Measurements from ENCODE around the gene LRP6. TPM values are rescaled to one million over a fixed set of nuclear protein-coding genes. Genes with fewer than 3 reads are reported as not detected.

The LRP6 gene
- total RNA-seq, 1 experiment from 2014 or later, result 72.8 TPM

DNA sequence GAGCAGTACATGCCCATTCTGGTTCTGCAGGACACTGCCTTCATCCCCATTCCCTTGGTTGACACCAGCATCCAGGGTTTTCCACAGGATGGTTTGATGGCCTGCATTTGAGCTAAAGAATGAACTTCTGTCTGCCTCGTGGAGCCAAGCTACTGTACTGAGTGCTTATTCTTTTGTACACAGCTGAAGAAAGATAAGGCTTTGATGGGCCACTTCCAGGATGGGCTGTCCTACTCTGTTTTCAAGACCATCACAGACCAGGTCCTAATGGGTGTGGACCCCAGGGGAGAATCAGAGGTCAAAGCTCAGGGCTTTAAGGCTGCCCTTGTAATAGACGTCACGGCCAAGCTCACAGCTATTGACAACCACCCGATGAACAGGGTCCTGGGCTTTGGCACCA lies 172.4 kb downstream of the LRP6 start:
- DNase-seq (ENCODE audit: low spot score) (no peak), ATAC-seq (no peak)
- Mint-ChIP-seq H3K4me3 (no peak overlapping the region), H3K27me3 (ENCODE audit: low read depth) (no peaks in the 10 kb centered on the region), H3K4me1 (peaks cover 3% of the 10 kb centered on the region; the same call in 1 of the 2 replicates), H3K9me3 (no peaks in the 10 kb centered on the region), H3K27ac (no peak overlapping the region), H3K36me3 (peaks cover 3% of the 10 kb centered on the region; the same call in 1 of the 2 replicates)
- TF ChIP-seq, protein P1, sequence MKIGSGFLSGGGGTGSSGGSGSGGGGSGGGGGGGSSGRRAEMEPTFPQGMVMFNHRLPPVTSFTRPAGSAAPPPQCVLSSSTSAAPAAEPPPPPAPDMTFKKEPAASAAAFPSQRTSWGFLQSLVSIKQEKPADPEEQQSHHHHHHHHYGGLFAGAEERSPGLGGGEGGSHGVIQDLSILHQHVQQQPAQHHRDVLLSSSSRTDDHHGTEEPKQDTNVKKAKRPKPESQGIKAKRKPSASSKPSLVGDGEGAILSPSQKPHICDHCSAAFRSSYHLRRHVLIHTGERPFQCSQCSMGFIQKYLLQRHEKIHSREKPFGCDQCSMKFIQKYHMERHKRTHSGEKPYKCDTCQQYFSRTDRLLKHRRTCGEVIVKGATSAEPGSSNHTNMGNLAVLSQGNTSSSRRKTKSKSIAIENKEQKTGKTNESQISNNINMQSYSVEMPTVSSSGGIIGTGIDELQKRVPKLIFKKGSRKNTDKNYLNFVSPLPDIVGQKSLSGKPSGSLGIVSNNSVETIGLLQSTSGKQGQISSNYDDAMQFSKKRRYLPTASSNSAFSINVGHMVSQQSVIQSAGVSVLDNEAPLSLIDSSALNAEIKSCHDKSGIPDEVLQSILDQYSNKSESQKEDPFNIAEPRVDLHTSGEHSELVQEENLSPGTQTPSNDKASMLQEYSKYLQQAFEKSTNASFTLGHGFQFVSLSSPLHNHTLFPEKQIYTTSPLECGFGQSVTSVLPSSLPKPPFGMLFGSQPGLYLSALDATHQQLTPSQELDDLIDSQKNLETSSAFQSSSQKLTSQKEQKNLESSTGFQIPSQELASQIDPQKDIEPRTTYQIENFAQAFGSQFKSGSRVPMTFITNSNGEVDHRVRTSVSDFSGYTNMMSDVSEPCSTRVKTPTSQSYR (CRISPR knock-in tag; IDR thresholded peaks at IDR 0.05), result no peak
- ChIA-PET POLR2A (interaction anchor here (0.7 kb wide), 1 partner anchor 234 kb away, joined by 9 read pairs; no protein-coding TSS in a partner anchor), CTCF (no interaction called here)

DNA sequence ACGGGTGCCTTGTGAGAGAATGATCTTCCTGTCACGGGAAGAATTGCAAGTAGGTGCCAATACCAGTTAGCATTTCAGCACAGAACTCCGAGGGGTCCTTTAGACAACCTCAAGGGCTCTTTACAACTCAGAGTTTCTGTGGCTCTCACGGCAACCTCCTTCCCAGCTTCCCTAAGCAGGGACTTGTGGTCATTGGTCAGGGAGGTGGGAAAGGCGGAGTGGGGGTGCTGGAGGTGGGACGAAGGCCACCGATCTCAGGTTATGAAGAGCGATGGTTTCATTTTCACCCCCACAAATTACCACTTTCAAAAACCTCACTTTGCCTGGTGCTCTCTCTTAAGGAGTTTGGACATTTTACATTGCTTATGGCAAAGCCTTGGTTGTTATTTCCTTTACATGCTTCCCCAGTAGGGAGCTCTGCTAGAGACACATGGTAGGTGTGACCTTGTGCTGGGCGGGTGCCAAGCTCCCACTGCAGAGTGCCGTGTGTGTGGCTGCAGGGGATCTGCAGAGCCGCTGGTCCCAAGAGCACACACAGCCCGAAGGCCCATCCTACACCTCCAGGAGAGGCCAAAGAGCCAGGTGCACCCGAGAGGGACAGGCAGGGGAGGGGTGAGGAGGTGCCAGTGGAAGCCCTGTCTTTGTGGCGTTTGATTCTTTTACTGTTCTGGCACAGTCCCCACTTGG lies 174.7 kb downstream of the LRP6 start:
- ChIA-PET POLR2A (no interaction called here), CTCF (interaction anchor here (2.3 kb wide), 1 partner anchor 10 kb away, joined by 5 read pairs; no protein-coding TSS in a partner anchor)
- Mint-ChIP-seq H3K27me3 (ENCODE audit: low read depth) (no peaks in the 10 kb centered on the region), H3K27ac (no peak overlapping the region), H3K4me3 (no peak overlapping the region), H3K4me1 (peaks cover 18% of the 10 kb centered on the region), H3K9me3 (no peaks in the 10 kb centered on the region), H3K36me3 (0 out of 2 replicates have a peak, but pooled peaks cover 3% of the 10 kb centered on the region)
- ATAC-seq, result peak; percentile 54
- DNase-seq (ENCODE audit: low spot score), result no peak
- no peak for TF ChIP-seq FOXJ3 (CRISPR knock-in tag; IDR thresholded peaks at IDR 0.05; ENCODE audit: borderline replicate concordance)
- no peak for TF ChIP-seq NFE2L1 (CRISPR knock-in tag; IDR thresholded peaks at IDR 0.05)
- TF ChIP-seq, protein P2, sequence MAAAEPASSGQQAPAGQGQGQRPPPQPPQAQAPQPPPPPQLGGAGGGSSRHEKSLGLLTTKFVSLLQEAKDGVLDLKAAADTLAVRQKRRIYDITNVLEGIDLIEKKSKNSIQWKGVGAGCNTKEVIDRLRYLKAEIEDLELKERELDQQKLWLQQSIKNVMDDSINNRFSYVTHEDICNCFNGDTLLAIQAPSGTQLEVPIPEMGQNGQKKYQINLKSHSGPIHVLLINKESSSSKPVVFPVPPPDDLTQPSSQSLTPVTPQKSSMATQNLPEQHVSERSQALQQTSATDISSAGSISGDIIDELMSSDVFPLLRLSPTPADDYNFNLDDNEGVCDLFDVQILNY (CRISPR knock-in tag; IDR thresholded peaks at IDR 0.05), result no peak
- TF ChIP-seq, protein P3, sequence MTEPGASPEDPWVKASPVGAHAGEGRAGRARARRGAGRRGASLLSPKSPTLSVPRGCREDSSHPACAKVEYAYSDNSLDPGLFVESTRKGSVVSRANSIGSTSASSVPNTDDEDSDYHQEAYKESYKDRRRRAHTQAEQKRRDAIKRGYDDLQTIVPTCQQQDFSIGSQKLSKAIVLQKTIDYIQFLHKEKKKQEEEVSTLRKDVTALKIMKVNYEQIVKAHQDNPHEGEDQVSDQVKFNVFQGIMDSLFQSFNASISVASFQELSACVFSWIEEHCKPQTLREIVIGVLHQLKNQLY (CRISPR knock-in tag; IDR thresholded peaks at IDR 0.05), result no peak
- TF ChIP-seq, protein P4, sequence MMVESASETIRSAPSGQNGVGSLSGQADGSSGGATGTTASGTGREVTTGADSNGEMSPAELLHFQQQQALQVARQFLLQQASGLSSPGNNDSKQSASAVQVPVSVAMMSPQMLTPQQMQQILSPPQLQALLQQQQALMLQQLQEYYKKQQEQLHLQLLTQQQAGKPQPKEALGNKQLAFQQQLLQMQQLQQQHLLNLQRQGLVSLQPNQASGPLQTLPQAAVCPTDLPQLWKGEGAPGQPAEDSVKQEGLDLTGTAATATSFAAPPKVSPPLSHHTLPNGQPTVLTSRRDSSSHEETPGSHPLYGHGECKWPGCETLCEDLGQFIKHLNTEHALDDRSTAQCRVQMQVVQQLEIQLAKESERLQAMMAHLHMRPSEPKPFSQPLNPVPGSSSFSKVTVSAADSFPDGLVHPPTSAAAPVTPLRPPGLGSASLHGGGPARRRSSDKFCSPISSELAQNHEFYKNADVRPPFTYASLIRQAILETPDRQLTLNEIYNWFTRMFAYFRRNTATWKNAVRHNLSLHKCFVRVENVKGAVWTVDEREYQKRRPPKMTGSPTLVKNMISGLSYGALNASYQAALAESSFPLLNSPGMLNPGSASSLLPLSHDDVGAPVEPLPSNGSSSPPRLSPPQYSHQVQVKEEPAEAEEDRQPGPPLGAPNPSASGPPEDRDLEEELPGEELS (CRISPR knock-in tag; IDR thresholded peaks at IDR 0.05), result no peak
- TF ChIP-seq, protein P5, sequence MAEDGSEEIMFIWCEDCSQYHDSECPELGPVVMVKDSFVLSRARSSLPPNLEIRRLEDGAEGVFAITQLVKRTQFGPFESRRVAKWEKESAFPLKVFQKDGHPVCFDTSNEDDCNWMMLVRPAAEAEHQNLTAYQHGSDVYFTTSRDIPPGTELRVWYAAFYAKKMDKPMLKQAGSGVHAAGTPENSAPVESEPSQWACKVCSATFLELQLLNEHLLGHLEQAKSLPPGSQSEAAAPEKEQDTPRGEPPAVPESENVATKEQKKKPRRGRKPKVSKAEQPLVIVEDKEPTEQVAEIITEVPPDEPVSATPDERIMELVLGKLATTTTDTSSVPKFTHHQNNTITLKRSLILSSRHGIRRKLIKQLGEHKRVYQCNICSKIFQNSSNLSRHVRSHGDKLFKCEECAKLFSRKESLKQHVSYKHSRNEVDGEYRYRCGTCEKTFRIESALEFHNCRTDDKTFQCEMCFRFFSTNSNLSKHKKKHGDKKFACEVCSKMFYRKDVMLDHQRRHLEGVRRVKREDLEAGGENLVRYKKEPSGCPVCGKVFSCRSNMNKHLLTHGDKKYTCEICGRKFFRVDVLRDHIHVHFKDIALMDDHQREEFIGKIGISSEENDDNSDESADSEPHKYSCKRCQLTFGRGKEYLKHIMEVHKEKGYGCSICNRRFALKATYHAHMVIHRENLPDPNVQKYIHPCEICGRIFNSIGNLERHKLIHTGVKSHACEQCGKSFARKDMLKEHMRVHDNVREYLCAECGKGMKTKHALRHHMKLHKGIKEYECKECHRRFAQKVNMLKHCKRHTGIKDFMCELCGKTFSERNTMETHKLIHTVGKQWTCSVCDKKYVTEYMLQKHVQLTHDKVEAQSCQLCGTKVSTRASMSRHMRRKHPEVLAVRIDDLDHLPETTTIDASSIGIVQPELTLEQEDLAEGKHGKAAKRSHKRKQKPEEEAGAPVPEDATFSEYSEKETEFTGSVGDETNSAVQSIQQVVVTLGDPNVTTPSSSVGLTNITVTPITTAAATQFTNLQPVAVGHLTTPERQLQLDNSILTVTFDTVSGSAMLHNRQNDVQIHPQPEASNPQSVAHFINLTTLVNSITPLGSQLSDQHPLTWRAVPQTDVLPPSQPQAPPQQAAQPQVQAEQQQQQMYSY (CRISPR knock-in tag; IDR thresholded peaks at IDR 0.05), result no peak
- TF ChIP-seq ZNF396 (CRISPR knock-in tag; IDR thresholded peaks at IDR 0.05; ENCODE audit: borderline replicate concordance), result no peak
- no peak for TF ChIP-seq ZBTB21 (CRISPR knock-in tag; IDR thresholded peaks at IDR 0.05; ENCODE audit: borderline replicate concordance)
- no peak for TF ChIP-seq ZNF121 (CRISPR knock-in tag; IDR thresholded peaks at IDR 0.05)
- TF ChIP-seq, protein P6, sequence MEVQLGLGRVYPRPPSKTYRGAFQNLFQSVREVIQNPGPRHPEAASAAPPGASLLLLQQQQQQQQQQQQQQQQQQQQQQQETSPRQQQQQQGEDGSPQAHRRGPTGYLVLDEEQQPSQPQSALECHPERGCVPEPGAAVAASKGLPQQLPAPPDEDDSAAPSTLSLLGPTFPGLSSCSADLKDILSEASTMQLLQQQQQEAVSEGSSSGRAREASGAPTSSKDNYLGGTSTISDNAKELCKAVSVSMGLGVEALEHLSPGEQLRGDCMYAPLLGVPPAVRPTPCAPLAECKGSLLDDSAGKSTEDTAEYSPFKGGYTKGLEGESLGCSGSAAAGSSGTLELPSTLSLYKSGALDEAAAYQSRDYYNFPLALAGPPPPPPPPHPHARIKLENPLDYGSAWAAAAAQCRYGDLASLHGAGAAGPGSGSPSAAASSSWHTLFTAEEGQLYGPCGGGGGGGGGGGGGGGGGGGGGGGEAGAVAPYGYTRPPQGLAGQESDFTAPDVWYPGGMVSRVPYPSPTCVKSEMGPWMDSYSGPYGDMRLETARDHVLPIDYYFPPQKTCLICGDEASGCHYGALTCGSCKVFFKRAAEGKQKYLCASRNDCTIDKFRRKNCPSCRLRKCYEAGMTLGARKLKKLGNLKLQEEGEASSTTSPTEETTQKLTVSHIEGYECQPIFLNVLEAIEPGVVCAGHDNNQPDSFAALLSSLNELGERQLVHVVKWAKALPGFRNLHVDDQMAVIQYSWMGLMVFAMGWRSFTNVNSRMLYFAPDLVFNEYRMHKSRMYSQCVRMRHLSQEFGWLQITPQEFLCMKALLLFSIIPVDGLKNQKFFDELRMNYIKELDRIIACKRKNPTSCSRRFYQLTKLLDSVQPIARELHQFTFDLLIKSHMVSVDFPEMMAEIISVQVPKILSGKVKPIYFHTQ (CRISPR knock-in tag; IDR thresholded peaks at IDR 0.05), result no peak
- no peak for TF ChIP-seq KAT7 (CRISPR knock-in tag; IDR thresholded peaks at IDR 0.05; ENCODE audit: borderline replicate concordance)
- no peak for TF ChIP-seq JAZF1 (CRISPR knock-in tag; IDR thresholded peaks at IDR 0.05)
- TF ChIP-seq CREB1 (CRISPR knock-in tag; IDR thresholded peaks at IDR 0.05), result no peak
- no peak for TF ChIP-seq TEAD1 (CRISPR knock-in tag; IDR thresholded peaks at IDR 0.05)
- TF ChIP-seq, protein P7, sequence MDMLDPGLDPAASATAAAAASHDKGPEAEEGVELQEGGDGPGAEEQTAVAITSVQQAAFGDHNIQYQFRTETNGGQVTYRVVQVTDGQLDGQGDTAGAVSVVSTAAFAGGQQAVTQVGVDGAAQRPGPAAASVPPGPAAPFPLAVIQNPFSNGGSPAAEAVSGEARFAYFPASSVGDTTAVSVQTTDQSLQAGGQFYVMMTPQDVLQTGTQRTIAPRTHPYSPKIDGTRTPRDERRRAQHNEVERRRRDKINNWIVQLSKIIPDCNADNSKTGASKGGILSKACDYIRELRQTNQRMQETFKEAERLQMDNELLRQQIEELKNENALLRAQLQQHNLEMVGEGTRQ (CRISPR knock-in tag; IDR thresholded peaks at IDR 0.05), result no peak
- TF ChIP-seq, protein P8, sequence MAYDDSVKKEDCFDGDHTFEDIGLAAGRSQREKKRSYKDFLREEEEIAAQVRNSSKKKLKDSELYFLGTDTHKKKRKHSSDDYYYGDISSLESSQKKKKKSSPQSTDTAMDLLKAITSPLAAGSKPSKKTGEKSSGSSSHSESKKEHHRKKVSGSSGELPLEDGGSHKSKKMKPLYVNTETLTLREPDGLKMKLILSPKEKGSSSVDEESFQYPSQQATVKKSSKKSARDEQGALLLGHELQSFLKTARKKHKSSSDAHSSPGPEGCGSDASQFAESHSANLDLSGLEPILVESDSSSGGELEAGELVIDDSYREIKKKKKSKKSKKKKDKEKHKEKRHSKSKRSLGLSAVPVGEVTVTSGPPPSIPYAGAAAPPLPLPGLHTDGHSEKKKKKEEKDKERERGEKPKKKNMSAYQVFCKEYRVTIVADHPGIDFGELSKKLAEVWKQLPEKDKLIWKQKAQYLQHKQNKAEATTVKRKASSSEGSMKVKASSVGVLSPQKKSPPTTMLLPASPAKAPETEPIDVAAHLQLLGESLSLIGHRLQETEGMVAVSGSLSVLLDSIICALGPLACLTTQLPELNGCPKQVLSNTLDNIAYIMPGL (CRISPR knock-in tag; IDR thresholded peaks at IDR 0.05), result no peak
- no peak for TF ChIP-seq ETV6 (CRISPR knock-in tag; IDR thresholded peaks at IDR 0.05)

Measured in WTC11 (cell line).